ENCODE data around the gene GPX6. TPM values are rescaled to one million over a fixed set of nuclear protein-coding genes. Genes with fewer than 3 reads are reported as not detected.

The GPX6 gene
- total and polyA plus RNA-seq, 4 donors: 1.1 TPM; not detected in 3

DNA sequence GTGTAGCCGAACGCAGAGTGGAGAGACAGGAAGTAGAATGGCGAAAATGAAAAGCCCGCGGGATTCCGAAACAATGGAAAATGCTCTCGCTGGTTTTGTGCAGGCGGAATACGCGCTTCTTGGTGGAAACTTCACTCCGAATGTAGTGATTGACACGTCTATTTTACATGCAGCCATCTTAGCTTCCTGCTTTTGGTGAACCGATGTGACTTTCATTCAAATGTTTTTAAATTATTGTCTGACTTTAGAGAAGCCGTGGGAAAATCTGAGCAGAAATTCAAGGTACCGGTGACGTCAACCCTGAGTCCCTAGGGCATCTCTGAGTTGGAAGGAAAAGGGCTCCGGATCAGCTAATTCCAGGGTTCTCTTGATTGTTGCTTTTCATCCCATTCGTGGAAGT lies 21.5 kb upstream of the GPX6 start:
- Histone ChIP-seq H3K4me3 (no peak overlapping the region), H3K9me3 (ENCODE audit: control insufficient read depth in 4 of 4, insufficient read depth in 3 of 4, low read length in 3 of 4) (peaks cover 0 to 4% (median 0%) of the 10 kb centered on the region in 4 donors), H3K27ac (ENCODE audit: low read depth in 1 of 2, low read length in 1 of 2) (no peak overlapping the region), H3K27me3 (ENCODE audit: control insufficient read depth in 3 of 3, insufficient read depth in 3 of 3, low read length in 2 of 3) (no peaks in the 10 kb centered on the region), H3K4me1 (ENCODE audit: control insufficient read depth in 5 of 5, insufficient read depth in 5 of 5, low read length in 5 of 5) (peaks cover 0 to 10% (median 0%) of the 10 kb centered on the region in 5 donors), H3K9ac (ENCODE audit: insufficient read depth in 1 of 2, low read length in 2 of 2) (peak overlapping the region in 1 of 2 donors; percentile 59), H3K36me3 (ENCODE audit: control insufficient read depth in 4 of 4, insufficient read depth in 4 of 4, low read length in 4 of 4) (no peaks in the 10 kb centered on the region)
- ATAC-seq (ENCODE audit: insufficient read depth, low FRiP score) (no peak), DNase-seq (peak; percentile 52 to 73 (median 67))
- TF ChIP-seq, protein P1, sequence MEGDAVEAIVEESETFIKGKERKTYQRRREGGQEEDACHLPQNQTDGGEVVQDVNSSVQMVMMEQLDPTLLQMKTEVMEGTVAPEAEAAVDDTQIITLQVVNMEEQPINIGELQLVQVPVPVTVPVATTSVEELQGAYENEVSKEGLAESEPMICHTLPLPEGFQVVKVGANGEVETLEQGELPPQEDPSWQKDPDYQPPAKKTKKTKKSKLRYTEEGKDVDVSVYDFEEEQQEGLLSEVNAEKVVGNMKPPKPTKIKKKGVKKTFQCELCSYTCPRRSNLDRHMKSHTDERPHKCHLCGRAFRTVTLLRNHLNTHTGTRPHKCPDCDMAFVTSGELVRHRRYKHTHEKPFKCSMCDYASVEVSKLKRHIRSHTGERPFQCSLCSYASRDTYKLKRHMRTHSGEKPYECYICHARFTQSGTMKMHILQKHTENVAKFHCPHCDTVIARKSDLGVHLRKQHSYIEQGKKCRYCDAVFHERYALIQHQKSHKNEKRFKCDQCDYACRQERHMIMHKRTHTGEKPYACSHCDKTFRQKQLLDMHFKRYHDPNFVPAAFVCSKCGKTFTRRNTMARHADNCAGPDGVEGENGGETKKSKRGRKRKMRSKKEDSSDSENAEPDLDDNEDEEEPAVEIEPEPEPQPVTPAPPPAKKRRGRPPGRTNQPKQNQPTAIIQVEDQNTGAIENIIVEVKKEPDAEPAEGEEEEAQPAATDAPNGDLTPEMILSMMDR (IDR thresholded peaks at IDR 0.05; ENCODE audit: control extremely low read depth, extremely low read depth): no peak
- 9 to 22% methylated on average over 18 of the region's 18 CpGs for WGBS, 2 donors

GRCh38 chr6:28534875-28535274 lies 19.3 kb upstream of the GPX6 start:
- Histone ChIP-seq H3K27ac (ENCODE audit: low read depth in 1 of 2, low read length in 1 of 2) (no peak overlapping the region), H3K36me3 (ENCODE audit: control insufficient read depth in 4 of 4, insufficient read depth in 4 of 4, low read length in 4 of 4) (no peaks in the 10 kb centered on the region), H3K27me3 (ENCODE audit: control insufficient read depth in 3 of 3, insufficient read depth in 3 of 3, low read length in 2 of 3) (no peaks in the 10 kb centered on the region), H3K4me1 (ENCODE audit: control insufficient read depth in 5 of 5, insufficient read depth in 5 of 5, low read length in 5 of 5) (peaks cover 0 to 17% (median 0%) of the 10 kb centered on the region in 5 donors), H3K9ac (ENCODE audit: insufficient read depth in 1 of 2, low read length in 2 of 2) (no peak overlapping the region), H3K4me3 (no peak overlapping the region), H3K9me3 (ENCODE audit: control insufficient read depth in 4 of 4, insufficient read depth in 3 of 4, low read length in 3 of 4) (peaks cover 0 to 4% (median 0%) of the 10 kb centered on the region in 4 donors)
- DNase-seq (no peak), ATAC-seq (ENCODE audit: insufficient read depth, low FRiP score) (no peak)
- TF ChIP-seq, protein P1 (IDR thresholded peaks at IDR 0.05; ENCODE audit: control extremely low read depth, extremely low read depth): no peak
- 53 to 68% methylated on average over 2 of the region's 2 CpGs for WGBS, 2 donors

DNA sequence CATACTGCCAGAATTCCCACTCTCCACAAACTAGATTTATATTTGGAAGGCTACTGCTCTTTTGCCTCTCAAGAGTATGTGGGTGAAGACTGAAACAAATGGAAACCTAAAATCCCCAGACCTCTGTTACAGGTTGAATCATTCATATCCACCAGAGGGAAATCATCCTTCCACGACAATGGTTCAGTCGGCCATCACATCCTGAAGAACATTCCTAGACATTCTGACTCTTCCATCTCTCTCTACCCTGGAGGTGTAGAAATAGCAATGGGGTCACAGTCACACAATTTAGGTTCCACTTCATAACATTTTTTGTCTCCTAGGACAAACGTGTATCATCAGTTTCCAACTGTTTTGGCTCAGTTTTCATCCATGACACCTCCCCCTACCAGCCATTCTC lies 18.7 kb upstream of the GPX6 start:
- H3K9ac ChIP-seq (ENCODE audit: insufficient read depth in 1 of 2, low read length in 2 of 2): no peak overlapping the region
- H3K4me1 ChIP-seq (ENCODE audit: control insufficient read depth in 5 of 5, insufficient read depth in 5 of 5, low read length in 5 of 5): peaks cover 0 to 17% (median 0%) of the 10 kb centered on the region in 5 donors
- TF ChIP-seq, protein P1 (IDR thresholded peaks at IDR 0.05; ENCODE audit: control extremely low read depth, extremely low read depth): no peak
- ATAC-seq (ENCODE audit: insufficient read depth, low FRiP score): no peak
- no peaks in the 10 kb centered on the region for H3K36me3 ChIP-seq (ENCODE audit: control insufficient read depth in 4 of 4, insufficient read depth in 4 of 4, low read length in 4 of 4)
- 74 to 78% methylated on average over 3 of the region's 3 CpGs for WGBS, 2 donors
- peaks cover 0 to 4% (median 0%) of the 10 kb centered on the region in 4 donors for H3K9me3 ChIP-seq (ENCODE audit: control insufficient read depth in 4 of 4, insufficient read depth in 3 of 4, low read length in 3 of 4)
- no peak overlapping the region for H3K27ac ChIP-seq (ENCODE audit: low read depth in 1 of 2, low read length in 1 of 2)
- no peak for DNase-seq
- H3K27me3 ChIP-seq (ENCODE audit: control insufficient read depth in 3 of 3, insufficient read depth in 3 of 3, low read length in 2 of 3): no peaks in the 10 kb centered on the region
- no peak overlapping the region for H3K4me3 ChIP-seq
